HG02870 (cell line): ENCODE results near the gene PCNT.
"Not testable (repeated sequence)": the region's sequence is repeated elsewhere in the genome, so short reads cannot be mapped to it uniquely, and the experiment has no call there.

Experiments
- ATAC-seq: cut with Tn5 transposase; IDR thresholded peaks from one replicate; pipeline ENCODE4 v1.9.1; 2021; ENCODE audit warnings: mild to moderate bottlenecking, moderate library complexity; ENCODE audit not compliant: unreplicated experiment

Gene PCNT

GRCh38 chr21:46307625-46308024 lies 16.3 kb upstream of the PCNT start:
- no peak for ATAC-seq

- no peak for ATAC-seq
These were observed 15.5 kb upstream of the PCNT start for GRCh38 chr21:46308431-46308830.

DNA sequence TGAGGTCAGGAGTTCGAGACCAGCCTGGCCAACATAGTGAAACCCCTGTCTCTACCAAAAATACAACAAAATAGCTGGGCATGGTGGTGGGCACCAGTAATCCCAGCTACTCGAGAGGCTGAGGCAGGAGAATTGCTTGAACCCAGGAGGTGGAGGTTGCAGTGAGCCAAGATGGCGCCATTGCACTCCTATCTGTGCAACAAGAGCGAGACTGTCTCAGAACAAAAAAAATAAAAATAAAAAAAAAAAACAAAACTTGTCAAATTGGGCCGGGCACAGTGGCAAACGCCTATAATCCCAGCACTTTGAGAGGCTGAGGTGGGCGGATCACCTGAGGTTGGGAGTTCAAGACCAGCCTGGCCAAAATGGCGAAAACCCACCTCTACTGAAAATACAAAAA lies 13.7 kb upstream of the PCNT start:
- not testable (repeated sequence) for ATAC-seq

DNA sequence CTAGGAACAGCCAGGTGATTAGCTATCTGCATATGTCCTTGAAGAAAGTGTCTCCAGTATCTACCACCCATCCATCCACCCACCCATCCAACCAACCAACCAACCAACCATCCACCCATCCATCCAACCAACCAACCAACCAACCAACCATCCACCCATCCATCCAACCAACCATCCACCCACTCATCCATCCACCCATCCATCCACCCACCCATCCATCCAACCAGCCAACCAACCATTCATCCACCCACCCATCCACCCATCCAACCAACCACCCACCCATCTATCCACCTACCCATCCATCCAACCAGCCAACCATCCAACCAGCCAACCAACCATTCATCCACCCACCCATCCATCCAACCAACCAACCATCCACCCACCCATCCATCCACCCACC lies 12.4 kb upstream of the PCNT start:
- ATAC-seq, result no peak

DNA sequence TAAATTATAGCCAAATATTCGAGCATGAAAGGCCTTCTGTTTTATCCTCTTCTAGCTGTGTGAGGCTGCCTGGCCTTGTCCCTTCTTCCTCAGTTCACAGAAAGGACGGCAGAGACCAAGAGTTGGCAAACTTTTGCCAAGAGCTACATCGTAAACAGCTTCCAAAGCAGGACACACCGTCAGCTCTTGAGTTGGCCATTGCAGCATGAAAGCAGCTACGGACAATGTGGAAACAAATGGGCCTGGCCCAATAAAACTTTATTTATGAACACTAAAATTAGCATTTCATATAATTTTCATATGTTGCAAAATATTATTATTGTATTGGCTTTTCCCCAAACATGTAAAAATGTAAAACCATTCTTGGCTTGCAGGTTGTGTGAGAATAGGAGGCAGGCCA lies 11.0 kb upstream of the PCNT start:
- ATAC-seq, result no peak

GRCh38 chr21:46314441-46315020 lies 9.4 kb upstream of the PCNT start:
- no peak for ATAC-seq

DNA sequence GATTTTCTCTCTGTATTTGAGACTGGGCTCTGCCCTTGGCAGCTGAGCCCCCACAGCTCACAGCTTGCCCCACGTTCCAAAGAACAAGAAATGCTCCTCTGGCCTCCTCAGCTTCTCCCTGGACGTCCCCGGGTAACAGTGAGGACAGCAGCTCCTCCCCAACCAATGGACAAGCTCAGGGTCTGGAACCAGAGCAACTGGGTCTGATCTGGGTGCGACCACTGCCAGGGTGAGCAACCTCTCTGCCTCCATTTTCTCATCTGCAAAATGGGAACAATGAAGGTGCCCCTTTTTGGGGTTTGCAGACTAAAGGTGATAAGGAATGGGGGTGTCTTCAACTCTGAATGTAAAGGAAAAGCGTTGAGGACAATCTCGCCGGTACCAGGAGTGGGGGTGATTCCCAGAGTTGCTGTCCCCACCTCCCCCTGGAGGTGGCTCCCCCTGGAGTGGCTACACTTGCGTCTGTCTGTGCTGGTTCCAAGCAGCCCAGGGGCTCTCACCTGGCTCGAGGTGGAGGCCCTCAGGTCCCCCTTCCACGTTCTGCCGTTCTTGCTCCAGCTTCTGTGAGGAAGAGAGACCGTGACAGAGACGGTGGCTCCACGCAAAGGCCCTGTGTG lies 7.1 kb upstream of the PCNT start:
- ATAC-seq, result no peak

DNA sequence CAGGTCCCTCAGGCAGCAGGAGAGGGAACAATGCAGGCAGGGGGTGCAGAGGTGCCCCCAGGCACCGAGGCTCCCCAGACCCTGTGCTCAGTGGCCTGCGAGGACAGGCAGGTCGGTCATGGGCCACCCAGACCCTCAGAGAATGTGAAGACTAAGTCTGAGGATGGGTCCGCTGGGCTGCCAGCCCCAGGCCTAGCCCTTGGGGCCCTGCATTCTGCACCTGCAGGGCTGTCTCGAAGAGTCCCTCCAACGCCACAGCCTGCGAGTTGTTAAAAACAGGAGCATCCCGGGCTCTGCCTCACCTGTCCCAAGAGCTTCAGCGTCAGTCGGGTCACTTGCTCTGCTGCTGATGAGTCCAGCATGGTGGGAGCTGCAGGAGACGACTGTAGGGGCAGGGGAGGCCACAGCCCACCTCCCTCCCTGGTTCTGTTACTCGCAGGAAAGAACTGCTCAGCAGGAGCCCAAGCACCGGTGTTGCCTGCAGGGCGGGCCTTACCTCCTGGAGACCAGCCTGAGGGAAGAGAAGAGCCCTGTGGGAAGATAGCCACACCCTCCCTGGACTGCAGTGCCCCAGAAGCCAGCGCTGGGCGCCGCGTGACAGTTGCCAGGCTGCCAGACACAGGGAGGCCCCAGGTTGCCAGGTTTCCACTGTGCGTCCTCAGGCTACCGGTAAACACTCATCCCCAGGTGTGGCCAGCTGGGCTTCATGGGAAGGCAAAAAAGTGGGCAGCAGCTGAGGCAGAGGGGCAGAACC lies 6.1 kb upstream of the PCNT start:
- no peak for ATAC-seq

- ATAC-seq, result no peak
These were observed 5.5 kb upstream of the PCNT start for GRCh38 chr21:46318464-46318845.

GRCh38 chr21:46319186-46319585 lies 4.8 kb upstream of the PCNT start:
- no peak for ATAC-seq

GRCh38 chr21:46320331-46320801 lies 3.6 kb upstream of the PCNT start:
- no peak for ATAC-seq

GRCh38 chr21:46322351-46323226 lies 1.4 kb upstream of the PCNT start:
- ATAC-seq, result no peak

DNA sequence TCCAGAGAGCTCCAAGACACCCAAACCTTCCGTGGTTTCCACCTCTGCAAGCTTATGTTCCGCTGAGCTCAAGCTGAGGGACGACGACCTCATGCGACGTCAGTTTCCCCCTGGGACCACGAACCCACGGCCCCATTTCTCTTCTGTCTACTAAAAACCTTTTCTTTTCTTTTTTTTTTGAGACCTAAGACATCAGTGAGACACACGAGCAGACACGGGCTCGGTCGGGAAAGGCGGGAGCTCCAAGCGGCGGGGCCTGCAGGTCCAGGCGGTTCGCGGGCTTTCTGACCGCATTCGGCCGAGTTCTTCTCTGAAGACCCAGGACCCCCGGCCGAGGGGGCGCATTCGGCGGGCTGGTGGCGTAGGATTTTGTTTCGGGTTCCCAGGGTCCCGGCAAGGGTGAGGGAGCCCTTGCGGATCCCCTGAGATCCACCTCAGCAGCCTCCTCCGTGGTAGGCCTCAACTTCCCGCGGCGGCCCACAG lies 688 bp upstream of the PCNT start:
- peak; percentile 2 for ATAC-seq

DNA sequence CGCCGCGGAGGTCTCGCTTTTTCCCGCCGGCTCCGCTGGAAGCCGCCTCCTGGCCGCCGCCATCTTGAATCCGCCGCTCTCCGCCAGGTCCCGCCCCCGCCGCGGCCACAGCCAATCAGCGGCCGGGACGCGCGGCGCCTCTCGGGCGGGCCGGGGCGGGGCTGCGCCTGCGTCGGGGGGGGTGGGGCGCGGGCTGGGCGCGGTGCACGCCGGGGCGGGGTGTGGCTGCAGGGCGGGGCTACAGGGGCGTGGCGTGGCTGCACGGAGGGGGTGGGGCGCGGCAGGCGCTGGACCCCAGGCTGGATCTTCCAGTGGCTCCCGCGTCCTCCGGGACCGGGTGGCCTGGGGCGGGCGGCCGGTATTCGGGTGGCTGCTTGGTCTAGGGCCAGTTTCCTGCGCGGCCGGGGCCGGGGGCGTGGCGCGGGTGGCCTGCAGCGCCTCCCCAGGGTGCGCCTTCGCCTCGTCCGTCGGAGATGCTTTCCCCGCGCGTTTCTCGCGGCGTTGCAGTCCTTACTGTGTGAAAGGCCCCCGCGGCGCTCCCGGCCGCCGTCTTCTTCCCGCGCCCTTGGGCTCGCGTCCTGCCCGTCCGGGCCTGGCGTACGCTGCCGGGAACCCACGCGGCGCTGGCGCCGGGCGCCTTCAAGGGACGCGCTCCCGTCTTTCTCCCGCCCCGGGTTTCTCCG lies 575 bp downstream of the PCNT start:
- ATAC-seq, result peak; percentile 42

DNA sequence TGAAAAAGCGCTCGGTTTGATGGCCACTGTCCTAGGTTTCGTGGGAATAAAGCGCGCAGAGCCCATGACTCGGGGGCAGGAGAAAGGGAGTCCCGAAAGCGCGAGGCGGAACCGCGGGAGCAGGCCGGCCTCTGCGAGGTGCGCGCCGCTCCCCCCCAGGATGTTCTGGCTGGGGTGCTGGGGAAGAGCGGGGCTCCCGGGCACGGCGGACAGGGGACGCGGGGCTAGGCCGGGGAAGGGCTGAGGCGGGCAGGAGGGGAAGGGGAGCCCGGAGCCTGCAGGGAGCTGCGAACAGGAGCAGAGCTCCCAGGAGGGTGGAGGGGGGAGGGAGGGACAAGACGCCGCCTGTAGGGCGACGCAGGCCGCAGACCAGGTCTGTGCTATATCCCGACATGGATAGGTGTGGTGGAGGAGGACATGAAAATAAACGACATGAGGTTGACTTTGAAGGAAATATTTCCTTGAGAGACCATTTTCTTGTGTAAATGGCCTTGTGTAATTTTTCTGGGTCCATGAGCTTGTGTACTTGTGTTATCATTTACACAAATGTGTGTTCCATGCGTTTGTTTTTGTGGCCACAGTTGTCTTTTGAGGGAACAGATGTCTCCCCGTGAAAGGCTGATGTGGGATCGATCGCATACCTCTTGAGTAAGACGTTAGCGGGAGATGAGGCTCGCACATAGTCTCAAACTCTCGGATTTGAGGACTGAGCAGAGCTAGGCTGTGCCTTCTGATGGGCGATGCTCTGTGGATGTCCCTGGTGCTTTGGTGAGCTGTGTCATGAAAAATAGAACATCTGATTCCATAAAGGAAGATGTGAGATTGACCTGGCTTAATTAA lies 1.3 kb downstream of the PCNT start:
- no peak for ATAC-seq

- ATAC-seq, result no peak
These were observed 2.3 kb downstream of the PCNT start for GRCh38 chr21:46326110-46326703.

GRCh38 chr21:46327711-46328110 lies 3.8 kb downstream of the PCNT start:
- no peak for ATAC-seq

DNA sequence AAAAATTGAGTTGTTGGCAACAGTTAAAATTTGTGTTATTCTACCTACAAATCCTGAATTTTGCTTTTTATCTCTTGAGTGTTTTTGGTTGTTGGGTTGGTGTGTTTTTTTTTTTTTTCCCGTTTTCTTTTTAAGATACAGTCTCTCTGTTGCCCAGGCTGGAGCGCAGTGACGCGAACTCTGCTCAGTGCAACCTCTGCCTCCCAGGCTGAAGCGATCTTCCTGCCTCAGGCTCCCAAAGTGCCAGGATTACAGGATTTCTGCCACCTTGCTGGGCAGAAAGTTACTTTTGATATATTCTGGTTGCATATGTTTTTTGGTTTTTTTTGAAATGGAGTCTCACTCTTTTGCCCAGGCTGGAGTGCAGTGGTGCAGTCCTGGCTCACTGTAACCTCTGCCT lies 4.2 kb downstream of the PCNT start:
- ATAC-seq, result no peak

- ATAC-seq, result no peak
These were observed 5.8 kb downstream of the PCNT start for GRCh38 chr21:46329796-46330195.
